ENCODE data around the gene ACACA.

The ACACA gene

GRCh38 chr17:37231887-37232286, 174.7 kb downstream of the ACACA start:
- no peak for DNase-seq (ENCODE audit: low read depth in 2 of 2)

GRCh38 chr17:37230633-37231032, 176.0 kb downstream of the ACACA start:
- no peak for DNase-seq (ENCODE audit: low read depth in 2 of 2)

- no peak for DNase-seq (ENCODE audit: low read depth in 2 of 2)
Measured at GRCh38 chr17:37225465-37225864, 181.2 kb downstream of the ACACA start.

- no peak for DNase-seq (ENCODE audit: low read depth in 2 of 2)
Measured at GRCh38 chr17:37221865-37222264, 184.8 kb downstream of the ACACA start.

GRCh38 chr17:37220607-37220953, 186.1 kb downstream of the ACACA start:
- DNase-seq (ENCODE audit: low read depth in 2 of 2): no peak

GRCh38 chr17:37219876-37220606, 186.6 kb downstream of the ACACA start:
- DNase-seq (ENCODE audit: low read depth in 2 of 2): no peak

- DNase-seq (ENCODE audit: low read depth in 2 of 2): no peak
Measured at GRCh38 chr17:37218849-37219248, 187.8 kb downstream of the ACACA start.

- DNase-seq (ENCODE audit: low read depth in 2 of 2): no peak
Measured at GRCh38 chr17:37214416-37214815, 192.2 kb downstream of the ACACA start.

- DNase-seq (ENCODE audit: low read depth in 2 of 2): no peak
Measured at GRCh38 chr17:37213927-37214326, 192.7 kb downstream of the ACACA start.

GRCh38 chr17:37212179-37212578, 194.5 kb downstream of the ACACA start:
- DNase-seq (ENCODE audit: low read depth in 2 of 2): no peak

GRCh38 chr17:37211136-37211535, 195.5 kb downstream of the ACACA start:
- no peak for DNase-seq (ENCODE audit: low read depth in 2 of 2)

GRCh38 chr17:37207103-37207502, 199.5 kb downstream of the ACACA start:
- DNase-seq (ENCODE audit: low read depth in 2 of 2): no peak

GRCh38 chr17:37206299-37206698, 200.3 kb downstream of the ACACA start:
- no peak for DNase-seq (ENCODE audit: low read depth in 2 of 2)

GRCh38 chr17:37200497-37200896, 206.1 kb downstream of the ACACA start:
- DNase-seq (ENCODE audit: low read depth in 2 of 2): no peak

- no peak for DNase-seq (ENCODE audit: low read depth in 2 of 2)
Measured at GRCh38 chr17:37197336-37197735, 209.3 kb downstream of the ACACA start.

- DNase-seq (ENCODE audit: low read depth in 2 of 2): no peak
Measured at GRCh38 chr17:37194208-37194607, 212.4 kb downstream of the ACACA start.

- no peak for DNase-seq (ENCODE audit: low read depth in 2 of 2)
Measured at GRCh38 chr17:37191219-37191618, 215.4 kb downstream of the ACACA start.

- no peak for DNase-seq (ENCODE audit: low read depth in 2 of 2)
Measured at GRCh38 chr17:37190493-37190892, 216.1 kb downstream of the ACACA start.

- DNase-seq (ENCODE audit: low read depth in 2 of 2): no peak
Measured at GRCh38 chr17:37188157-37188556, 218.5 kb downstream of the ACACA start.

- no peak for DNase-seq (ENCODE audit: low read depth in 2 of 2)
Measured at GRCh38 chr17:37187262-37187661, 219.4 kb downstream of the ACACA start.

- no peak for DNase-seq (ENCODE audit: low read depth in 2 of 2)
Measured at GRCh38 chr17:37182786-37183465, 223.7 kb downstream of the ACACA start.

GRCh38 chr17:37180376-37180775, 226.3 kb downstream of the ACACA start:
- DNase-seq (ENCODE audit: low read depth in 2 of 2): no peak

- peak; percentile 42 to 57 for DNase-seq (ENCODE audit: low read depth in 2 of 2)
Measured at GRCh38 chr17:37179893-37180292, 226.7 kb downstream of the ACACA start.
